TTC549 (cell line): ENCODE results near the gene EHD3.

ENCODE experiments used
- FAIRE-seq: peaks from 2 replicates; lab custom pipeline; 2012; peaks lifted over from hg19 to GRCh38; lab: Jason Lieb, UNC

EHD3 gene

DNA sequence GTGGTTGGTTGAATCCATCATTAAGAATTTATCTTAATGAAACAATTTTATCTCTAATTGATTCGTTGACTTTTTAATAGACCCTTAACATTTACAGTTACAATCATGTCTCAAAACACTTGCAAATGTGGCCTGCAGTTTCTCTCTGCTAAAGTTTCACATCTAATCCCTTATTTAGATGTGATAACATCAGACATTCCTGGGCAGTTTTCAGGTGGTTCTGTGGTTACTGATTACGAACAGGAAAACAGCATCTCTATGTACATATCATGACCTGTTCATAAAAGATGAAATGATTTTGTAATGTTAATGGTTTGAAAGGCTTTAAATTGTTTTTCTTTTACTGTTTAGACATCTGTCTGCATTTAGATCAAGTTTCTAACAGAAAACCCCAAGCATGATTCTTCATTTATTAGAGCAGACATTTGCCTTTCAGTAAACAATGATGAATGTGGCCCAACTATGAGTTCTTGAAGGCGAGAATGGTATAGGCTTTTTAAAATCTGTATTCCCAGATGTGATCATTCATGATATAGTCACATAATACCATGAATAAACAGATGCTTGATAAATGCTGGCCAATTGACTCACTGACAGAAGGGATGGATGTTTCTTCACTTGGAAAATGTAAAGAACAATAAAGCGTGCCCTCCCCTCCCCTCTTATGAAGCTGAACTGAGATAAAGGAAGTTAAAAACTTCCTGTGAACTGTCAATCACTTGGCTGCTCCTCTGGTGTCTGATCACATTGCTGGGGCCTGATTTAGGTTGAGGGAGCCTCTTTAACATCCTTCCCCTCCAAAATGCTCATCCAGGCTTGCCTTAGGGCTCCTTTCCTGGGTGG lies 20.1 kb upstream of the EHD3 start:
- FAIRE-seq: no peak

DNA sequence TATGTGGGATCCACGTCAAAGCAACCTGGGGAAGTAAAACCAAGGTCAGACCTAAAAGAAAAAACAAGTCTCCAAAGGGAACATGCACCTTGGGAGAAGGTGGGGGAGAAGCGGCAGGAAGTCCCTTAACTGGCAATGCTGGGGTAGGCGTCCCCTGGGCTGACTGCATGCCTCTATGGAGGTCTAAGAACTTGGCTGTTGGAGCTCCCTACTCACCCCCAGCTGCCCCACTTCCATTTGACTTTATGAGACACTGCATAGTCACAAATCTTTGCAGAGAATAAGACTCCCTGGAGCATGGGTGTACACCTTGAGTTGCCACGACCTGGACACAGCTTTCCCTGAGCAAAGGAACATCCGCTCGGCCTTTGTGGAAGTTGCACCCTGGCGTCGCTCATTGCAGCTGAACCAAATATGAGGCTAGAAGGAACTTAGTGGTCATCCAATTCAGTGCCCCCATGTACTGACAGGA lies 19.5 kb upstream of the EHD3 start:
- FAIRE-seq: no peak

DNA sequence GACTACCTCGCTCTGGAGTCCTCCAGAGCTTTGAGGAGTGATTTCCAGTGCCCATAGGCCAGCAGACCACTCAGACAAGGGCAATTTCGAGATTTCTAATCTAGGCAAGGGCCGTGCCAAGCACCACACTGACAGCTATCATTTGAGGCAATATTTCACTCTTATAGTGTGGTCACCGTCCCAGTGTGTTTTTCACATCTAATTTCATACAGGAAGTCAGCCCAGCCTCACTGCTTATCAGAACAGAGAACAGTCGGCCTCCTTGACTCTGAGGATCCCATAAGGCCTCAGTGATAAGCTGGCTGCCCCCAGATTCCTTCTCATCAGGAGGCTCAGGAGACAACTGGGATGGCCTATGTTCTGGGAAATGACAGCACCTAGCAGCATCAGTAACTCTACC lies 17.2 kb upstream of the EHD3 start:
- no peak for FAIRE-seq

DNA sequence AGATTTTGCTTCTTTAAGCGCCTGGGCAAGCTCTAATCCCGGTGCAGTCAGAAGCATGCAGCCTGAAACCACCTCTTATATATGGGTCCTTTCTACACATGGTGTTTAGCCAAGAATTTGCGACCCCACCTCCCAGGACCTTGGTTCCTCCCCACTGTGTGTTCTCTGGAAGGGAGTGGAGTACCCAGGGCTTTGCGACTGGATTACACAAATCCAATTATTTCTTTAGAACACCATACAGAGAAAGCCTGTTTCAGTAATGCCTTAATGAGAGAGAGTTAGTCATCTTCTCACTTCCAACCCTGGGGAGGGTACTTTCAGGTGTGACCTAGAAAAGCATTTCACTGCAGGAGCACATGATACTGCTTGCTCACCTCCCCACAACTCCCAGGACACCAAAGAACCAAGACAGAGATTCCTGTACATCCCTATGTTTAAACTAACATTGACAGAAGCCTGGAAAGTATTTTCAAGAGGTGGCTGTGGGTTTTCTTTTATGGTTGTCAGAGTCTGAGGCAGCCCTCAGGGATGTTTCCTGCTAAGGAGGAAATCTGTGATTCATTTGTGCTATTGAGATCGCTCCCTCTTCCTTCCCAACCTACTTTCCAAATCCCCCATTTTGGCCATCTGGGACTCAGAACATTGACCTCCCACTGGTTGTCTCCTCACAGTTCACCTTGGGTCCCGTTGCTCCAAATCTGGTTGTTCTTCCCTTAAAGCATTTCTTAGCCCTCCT lies 16.3 kb upstream of the EHD3 start, which contains the start of gene CAPN14:
CAPN14 (minus strand) TSS at position 51 of the 736 bp plus-strand sequence. CDS start 12,068 bp downstream, outside the sequence.
- FAIRE-seq: no peak

DNA sequence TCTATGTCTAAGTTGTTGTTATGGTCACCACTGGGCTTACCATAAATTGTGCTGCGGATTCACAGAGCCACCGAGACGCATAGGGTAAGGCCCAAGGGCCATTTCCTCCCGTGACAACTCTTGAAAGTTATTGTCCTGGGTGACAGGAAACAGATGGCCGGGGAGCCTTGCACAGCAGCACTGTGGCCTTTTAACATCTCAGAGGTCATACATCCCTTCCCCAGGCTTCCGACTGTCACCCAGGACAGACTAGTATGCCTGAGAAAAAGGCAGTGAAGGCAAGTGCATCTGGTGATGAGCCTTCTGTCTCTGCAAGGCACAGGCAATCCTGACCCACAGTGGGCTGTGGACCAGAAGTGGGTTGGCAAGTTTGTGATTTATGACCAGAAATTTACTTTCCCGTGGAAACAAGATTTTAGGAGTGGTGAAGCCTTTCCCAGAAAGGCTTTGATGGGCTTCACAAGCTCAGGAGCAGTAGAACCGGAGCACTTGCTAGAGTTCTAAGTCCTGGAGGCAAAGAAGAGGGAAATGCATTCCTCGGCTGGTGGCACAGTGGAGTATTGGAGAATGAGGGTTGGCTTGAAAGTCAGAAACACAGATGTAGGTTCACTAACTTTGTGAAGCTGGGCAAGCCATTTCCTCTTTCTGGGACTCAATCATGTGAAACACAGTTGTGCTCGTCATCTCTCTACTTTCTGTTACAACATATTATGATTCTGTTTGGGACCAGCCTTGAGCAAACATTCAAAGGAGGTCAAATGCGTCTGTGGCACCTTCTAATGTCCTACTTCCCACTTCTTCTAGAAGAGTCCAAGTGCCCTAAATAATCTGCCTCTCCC lies 14.6 kb upstream of the EHD3 start:
- no peak for FAIRE-seq

DNA sequence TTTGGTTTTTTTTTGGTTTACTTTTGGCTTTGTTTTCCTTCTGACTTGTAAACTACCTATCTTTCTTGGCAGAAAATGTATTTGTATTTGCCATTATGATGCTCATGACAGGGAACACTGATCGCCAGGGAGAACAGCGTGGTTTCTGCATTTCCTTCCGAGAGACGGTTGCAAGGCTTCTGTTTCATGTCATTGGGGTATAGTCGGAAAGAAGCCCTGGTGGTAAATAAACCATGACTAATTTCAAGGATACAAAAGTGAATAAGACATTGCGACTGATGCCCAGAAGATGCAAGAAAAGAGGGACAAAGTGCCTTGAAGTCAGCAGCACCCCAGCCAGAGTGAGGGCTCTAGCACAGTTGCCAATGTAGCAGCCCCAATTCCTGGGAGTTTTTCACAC lies 12.4 kb upstream of the EHD3 start:
- no peak for FAIRE-seq

DNA sequence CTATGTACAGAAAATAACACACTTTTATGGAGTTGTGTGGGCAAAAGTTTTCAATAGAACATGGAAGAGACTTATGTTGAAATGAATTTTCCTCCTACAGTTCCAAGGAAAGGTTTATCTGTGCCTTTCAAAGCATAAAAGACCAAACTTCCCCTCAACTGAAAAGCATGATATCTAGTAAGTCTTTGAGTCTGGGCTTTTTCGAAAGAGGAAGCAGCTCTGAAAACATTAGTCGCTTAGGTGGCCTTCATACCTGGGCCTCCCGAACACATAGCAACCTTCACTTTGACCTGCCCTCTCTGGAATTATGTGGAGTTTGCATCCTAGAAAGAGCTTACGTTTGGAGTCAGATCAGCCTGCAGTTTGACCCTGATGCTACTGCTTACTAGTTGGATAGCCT lies 11.9 kb upstream of the EHD3 start:
- no peak for FAIRE-seq

DNA sequence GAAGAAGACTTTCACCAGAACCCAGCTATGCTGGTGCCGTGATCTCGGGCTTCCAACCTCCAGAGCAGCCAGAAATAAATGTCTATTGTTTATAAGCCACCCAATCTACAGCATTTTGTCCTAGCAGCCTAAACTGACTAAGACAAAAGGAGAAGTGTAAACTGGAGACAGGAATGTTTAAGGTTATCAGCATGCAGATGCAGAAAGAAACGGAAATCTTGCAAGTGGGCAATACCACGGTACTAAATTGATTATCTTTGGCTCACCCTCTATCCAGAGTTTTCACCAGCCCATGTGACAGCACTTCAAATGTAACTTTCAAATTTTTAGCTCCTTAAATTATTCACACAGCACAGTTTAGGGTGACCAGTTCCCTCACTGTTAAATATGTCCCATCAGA lies 10.9 kb upstream of the EHD3 start:
- FAIRE-seq: no peak

DNA sequence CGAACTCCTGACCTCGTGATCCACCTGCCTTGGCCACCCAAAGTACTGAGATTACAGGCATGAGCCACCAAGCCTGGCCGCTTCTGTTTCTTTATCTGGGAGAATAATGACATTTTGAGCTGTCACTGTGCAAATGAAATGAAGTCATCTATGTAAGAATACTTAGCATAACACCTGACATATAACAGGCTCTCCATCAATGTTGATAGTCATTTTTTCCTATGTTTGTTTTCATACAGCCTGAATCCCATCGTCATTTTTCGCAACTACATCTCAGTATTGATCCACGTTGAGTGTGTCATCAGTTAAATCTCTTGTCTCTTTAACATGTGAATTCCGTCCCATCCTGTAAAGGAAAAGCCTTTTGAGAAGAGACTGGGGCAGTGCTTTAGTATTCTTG lies 10.2 kb upstream of the EHD3 start:
- FAIRE-seq: no peak

DNA sequence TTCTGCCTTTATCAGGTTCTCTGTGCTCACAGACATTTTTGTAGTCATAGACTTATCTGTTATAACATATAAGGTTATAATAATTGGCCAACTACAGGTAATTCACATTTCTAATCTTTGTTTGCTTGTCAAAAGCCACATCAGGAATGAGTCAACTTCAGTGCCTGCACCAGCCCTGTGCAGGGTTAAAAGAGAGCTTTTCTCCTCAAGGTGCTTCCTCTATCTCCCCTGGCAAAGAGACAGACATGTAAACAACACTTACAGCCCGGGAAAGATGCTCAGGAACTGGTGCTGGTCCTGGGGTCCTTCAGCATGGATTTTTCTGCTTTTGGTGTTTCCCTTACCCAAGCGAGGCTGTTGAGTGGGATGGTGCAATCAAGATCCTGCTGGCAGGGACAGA lies 7.7 kb upstream of the EHD3 start:
- no peak for FAIRE-seq

DNA sequence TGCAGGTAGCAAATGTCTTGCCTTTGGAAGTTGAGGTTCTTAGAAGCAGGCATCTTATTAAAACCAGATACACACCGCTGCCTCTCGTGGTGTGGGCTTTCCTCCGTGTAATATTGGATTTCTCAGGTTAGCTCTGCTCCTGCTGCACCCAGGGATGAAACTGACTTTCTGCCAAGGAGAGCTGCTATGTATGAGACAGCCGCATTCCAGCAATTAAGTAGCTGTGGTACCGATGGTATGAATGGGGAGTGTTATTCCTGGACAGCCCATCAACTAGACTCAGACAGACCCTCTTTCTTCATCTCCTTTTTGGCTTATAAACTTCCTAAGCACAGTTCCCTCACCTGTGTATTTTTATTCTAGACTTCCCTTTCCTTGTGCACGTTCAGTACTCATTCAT lies 6.8 kb upstream of the EHD3 start:
- no peak for FAIRE-seq

DNA sequence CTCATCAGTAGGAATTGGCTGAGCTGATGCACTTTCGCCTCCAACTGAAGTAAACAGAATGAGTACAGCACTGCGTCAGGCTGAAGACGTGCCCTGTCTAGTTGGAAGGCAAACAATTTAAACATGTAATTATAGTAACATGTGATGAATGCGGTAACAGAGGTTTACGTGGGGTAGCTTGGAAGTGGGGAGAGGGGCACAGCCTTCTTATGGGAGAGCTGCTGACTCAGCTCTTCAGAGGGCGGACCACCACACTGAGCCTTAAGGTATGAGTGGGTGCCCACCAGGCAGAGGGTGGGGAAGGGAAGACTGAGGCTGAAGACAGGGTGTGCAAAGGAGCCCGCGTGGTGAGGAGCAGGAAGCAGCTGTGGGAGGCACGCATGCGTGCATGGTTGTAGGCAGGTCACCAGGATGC lies 6.2 kb upstream of the EHD3 start:
- no peak for FAIRE-seq

DNA sequence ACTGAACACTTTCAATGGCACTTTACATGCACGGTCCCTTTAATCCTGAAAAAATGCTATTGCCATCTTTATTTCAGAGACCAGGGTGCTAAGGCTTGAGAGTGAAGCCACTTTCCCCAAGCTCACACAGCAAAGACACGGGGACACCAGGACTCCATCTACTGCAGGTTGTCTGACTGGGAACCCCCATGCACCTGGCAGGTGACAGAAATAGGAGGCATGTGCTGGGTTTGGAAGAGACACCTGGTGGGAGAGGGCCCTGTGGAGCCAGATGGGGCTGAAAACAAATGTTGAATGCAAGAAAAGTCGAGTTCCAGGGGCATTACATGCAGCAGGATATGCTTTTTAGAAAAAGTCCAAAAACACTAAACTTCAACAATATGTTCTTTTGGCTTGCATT lies 5.2 kb upstream of the EHD3 start:
- FAIRE-seq: no peak

DNA sequence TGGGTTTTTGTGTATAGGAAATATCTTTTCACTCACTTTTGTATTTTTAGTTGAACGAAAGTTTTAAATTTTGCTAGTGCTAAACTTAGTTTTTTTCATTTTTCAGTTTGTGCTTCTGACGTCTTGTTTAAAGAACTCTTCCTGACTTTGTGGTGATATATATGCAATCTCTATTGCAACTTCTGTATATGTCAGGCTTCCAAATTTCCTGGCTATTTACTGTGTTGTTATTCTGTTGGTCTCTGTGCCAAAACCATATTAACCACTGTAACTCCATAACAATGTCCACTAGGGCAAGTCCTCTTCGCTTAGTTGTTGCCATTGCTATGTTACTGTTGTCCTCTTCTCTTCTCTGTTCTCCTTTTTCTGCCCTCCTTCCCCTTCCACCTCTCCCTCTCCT lies 3.2 kb upstream of the EHD3 start:
- no peak for FAIRE-seq

DNA sequence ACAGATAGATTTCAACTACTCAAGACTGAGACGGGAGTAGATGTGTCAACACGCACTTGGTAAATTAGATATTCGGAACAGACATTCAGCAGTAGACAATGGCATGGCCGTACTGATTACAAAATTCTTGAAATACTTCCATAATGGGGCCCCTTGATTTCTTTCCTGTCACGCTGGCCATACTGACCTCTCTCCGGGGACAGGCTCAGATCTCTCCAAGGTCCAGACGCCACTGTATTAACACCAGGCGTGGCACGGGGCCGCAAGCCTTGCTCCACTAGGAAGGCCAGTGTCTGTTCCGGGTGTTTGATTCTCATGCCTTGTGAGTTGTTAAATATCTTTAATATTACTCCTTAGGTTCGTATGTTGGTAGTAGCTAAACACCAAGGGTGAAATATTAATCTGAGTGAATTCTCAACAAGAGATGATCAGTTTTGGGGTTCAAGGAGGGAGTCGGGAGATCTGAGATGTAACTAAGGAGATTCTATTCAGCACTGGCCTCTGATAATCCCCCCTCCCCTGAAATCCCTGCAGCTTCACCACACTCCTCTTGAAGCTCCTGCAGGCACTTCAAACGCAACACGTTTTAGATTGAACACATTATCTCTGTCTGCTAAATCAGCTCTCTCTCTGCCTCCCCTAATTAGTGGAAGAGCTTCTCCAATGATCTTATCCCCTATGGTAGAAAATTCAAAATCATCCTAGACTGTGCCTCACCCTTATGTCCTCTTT lies 2.2 kb upstream of the EHD3 start:
- no peak for FAIRE-seq

DNA sequence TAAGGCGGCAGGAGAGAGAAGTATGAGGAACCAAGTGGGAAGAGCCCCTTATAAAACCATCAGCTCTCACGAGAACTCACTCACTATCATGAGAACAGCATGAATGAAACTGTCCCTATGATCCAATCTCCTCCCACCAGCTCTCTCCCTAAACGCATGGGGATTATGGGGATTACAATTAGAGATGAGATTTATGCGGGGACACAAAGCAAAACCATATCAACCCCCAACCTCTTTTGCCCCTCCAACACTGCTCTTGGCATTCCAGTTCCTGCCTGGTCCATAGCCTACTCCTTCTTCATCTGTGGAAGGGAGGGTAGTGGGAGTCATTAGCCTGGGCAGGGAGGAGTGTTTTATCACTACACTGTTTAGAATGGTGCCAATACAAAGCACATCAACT lies 1.4 kb upstream of the EHD3 start:
- no peak for FAIRE-seq

DNA sequence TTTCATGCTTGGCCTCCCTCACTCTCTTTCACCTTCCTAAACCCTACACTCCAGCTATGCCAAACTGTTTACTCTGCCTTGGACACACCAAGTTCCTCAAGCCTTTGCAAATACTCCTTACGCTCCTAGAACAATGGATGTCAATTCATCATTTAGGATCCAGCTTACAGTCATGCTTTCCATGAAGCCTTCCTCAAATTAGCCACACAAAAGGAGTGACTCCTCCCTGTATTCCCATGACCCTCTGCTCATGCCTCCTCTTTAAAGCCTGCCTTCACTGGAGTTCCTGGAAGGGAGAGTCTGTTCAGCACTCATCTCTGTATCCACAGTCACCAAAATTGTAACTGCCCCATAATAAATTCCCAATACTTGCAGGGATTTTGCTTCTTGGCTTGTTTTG lies 721 bp upstream of the EHD3 start:
- no peak for FAIRE-seq

DNA sequence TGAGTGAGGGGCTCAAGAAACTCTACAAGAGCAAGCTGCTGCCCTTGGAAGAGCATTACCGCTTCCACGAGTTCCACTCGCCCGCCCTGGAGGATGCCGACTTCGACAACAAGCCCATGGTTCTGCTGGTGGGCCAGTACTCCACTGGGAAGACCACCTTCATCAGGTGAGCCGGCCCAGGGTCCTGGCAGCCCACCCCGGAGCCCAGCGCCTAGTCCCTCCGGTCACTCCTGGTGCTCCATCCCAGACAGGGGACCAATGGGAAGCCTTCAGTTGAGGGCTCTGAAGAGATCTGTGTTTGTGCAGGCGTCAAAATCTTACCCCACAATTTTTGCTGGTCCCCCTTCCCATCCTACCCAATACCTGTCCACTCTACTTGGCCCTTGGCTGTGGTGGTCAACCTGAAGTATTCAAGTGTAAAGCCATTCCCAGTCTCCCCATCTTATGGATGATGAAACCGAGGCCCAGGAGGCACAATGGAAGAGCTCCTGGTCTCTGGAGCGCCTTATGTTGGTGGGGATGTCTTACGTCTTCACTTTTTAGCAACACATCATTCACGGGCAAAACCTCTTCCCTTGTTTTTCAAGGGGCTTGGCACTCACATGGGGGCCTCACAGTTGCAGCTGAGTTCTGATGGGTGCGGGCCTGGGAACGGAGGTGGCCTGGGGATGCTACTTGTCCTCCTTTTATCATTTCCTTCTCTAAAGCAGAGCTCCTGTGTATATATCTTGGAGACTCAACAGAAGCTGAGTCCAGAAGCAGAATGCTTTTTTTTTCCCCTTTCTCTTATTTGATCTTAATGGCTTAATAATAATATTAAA lies 941 bp downstream of the EHD3 start:
- no peak for FAIRE-seq

DNA sequence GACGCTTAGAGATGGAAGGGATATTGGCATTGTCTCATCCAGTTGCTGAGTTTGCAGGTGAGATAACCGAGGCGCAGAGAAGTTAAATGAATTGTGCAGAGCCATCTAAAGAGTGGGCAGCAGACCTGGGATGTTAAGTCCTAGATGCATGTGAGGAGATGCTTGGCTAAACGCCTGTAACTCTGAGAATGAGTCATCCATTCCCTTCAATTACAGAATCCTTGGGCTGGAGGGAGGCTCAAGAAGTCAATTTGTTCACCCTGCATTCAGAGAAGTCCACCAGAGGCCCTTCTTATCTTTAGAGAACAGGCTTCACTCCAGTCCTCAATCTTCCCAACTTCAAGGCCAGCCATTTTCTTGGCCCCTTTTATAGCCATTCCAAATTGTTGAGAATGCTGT lies 1.6 kb downstream of the EHD3 start:
- FAIRE-seq: no peak

DNA sequence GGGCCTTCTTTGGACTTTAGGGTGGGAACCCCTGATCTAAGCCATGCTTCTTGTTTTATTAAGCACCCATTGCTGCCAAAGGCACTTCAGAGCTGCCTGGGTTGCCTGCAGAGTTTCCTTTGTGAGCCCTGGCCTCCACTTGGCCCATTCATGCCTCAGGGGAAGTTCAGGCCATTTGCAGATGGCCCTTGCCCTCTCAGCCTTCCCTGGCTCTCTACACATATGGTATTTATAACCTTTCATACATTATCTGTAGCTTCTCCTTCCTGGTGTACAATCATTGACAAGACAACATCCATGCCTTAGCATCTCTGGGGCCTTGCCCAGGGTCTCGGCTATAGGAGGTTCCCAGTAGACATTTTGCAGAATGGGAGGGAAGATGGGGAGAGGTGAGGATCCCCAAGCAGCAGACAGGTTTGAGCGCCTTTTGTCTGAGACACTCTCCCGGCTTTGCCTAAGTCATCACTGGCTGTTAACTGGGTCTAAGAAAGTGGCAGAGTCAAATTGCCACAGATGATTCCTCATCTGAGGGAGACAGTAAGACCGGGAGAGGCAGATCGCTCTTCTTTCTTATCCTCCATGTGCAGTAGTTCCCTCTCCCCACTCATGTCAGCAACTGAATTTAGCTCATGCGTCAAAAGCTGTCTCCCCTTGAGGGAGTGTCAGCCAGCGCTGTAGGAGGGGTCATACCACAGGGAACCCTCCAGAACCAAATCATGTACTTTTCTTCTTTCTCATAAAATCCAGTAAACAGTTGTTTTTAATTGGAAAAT lies 2.7 kb downstream of the EHD3 start:
- no peak for FAIRE-seq
